Lower lobe of right lung (tissue), 2 donors: ENCODE measurements around the gene KCNC1. TPM values are rescaled to one million over a fixed set of nuclear protein-coding genes. Genes with fewer than 3 reads are reported as not detected.

Source experiments
- ATAC-seq, 2 donors: fragments of 200-7000 bp; cut with Tn5 transposase; one replicate each; pipeline ENCODE4 v1.9.1; 2020 to 2022; ENCODE audit warnings: mild to moderate bottlenecking in 2 of 2, moderate library complexity in 2 of 2
- DNase-seq: peaks from one replicate; pipeline ENCODE4 v3.0.0-alpha.2; 2020
- H3K27ac ChIP-seq: fragments of 200-600 bp; one replicate; pipeline ENCODE4 v1.8.0; 2022
- H3K27me3 ChIP-seq: fragments of 200-600 bp; one replicate; pipeline ENCODE4 v1.8.0; 2022; ENCODE audit warnings: low read depth
- H3K36me3 ChIP-seq: fragments of 200-600 bp; one replicate; pipeline ENCODE4 v1.8.0; 2022; ENCODE audit warnings: mild to moderate bottlenecking
- H3K4me1 ChIP-seq: fragments of 200-600 bp; one replicate; pipeline ENCODE4 v1.8.0; 2022
- H3K4me3 ChIP-seq: fragments of 200-600 bp; one replicate; pipeline ENCODE4 v1.8.0; 2022; ENCODE audit warnings: mild to moderate bottlenecking
- H3K9me3 ChIP-seq: fragments of 200-600 bp; one replicate; pipeline ENCODE4 v1.8.0; 2022
- intact Hi-C: fragments of 100-400 bp; cut with DNase I; formaldehyde crosslinking; loops from one replicate; pipeline ENCODE4 v1.11.0; 2022
- total RNA-seq: library from RNA; stranded (reverse); fragmentation: NEBNext Ultra II Directional; extraction: Animal tissue kit (Norgen Biotek cat#: 25700); gene quantifications from one replicate; pipeline ENCODE4 v1.2.1, GENCODE V29; 2021
- TF ChIP-seq, protein P1 (sequence below): fragments of 200-600 bp; IDR thresholded peaks from one replicate; pipeline ENCODE4 v1.8.0; 2022; ENCODE audit warnings: antibody characterized with exemption, mild to moderate bottlenecking
- donor health status: DM: no; HTN: yes; CAD: no; lungs with severe emphysema.

KCNC1 gene
- total RNA-seq, 1 donor from 2014 or later = not detected

GRCh38 chr11:17736930-17737817 is 2.6 kb downstream of the KCNC1 start:
- H3K27ac ChIP-seq = no peak overlapping the region
- TF ChIP-seq, protein P1, sequence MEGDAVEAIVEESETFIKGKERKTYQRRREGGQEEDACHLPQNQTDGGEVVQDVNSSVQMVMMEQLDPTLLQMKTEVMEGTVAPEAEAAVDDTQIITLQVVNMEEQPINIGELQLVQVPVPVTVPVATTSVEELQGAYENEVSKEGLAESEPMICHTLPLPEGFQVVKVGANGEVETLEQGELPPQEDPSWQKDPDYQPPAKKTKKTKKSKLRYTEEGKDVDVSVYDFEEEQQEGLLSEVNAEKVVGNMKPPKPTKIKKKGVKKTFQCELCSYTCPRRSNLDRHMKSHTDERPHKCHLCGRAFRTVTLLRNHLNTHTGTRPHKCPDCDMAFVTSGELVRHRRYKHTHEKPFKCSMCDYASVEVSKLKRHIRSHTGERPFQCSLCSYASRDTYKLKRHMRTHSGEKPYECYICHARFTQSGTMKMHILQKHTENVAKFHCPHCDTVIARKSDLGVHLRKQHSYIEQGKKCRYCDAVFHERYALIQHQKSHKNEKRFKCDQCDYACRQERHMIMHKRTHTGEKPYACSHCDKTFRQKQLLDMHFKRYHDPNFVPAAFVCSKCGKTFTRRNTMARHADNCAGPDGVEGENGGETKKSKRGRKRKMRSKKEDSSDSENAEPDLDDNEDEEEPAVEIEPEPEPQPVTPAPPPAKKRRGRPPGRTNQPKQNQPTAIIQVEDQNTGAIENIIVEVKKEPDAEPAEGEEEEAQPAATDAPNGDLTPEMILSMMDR = no peak
- intact Hi-C loops = no loop called here
- ATAC-seq = no peak
- no peak overlapping the region for H3K4me3 ChIP-seq
- no peaks in the 10 kb centered on the region for H3K9me3 ChIP-seq
- H3K27me3 ChIP-seq = peaks cover 82% of the 10 kb centered on the region
- peaks cover 10% of the 10 kb centered on the region for H3K4me1 ChIP-seq
- H3K36me3 ChIP-seq = no peaks in the 10 kb centered on the region
- DNase-seq = no peak

DNA sequence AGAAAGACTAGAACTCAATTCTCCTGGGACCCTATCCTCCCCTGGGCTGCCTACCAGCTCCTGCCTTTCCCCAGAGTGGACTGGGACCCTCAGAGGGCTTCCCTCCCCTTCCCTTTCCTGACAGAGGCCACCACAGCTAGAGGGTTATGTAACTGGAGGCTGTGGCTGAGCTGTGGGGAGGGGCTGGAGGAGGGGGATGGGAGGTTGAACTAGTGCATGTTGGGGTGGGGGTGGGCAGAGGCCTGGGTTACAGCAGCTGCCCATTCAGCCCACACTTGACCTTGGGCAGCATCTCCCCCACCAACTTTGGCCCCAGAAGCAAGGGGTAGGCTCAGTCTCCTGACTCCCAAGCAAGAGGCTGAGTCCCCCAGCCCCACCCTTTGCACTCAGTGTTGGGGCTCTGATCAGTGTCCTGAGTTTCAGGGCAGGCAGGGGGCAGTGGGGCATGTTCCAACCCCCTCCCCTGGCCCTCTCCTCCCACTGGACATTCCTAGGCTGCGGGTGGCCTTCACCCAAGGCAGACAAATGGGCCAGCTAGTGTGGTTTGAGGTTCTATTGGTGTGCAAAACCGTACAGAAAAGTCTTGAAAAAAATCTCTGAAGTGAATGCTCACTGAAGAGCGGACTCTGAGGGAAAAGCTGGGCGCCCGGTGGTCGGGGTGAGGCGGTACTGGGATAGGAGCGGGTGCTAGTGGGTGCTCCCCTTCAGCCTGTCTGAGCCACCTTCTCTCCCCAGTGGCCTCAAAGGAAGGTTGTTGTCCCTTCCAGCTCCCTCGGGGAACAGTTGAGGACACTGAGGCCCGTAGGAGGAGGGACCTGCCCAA is 3.8 kb downstream of the KCNC1 start:
- H3K4me1 ChIP-seq = peaks cover 10% of the 10 kb centered on the region
- no peak for DNase-seq
- H3K27ac ChIP-seq = no peak overlapping the region
- intact Hi-C loops = no loop called here
- no peaks in the 10 kb centered on the region for H3K36me3 ChIP-seq
- no peak for ATAC-seq
- TF ChIP-seq, protein P1 = no peak
- H3K27me3 ChIP-seq = peaks cover 72% of the 10 kb centered on the region
- H3K4me3 ChIP-seq = no peak overlapping the region
- H3K9me3 ChIP-seq = no peaks in the 10 kb centered on the region

DNA sequence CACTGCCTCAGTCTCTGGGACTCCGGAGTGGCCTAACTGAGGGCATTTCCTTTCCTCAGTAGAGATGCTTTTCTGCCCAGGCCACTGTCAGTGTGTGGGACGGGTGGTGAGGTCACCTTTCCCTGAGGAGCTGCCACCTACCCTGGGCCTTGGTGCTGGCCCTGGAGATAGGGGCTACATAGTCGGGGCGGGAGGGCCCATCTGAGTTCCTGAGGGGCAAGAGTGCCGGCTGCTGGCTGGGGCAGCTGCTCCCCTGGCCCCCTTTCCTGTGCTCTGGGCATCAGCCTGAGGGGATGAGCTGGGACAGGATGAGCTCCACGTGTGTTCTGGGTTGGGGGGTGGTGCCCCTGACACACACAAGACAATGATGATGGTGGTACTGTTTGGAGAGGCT is 5.4 kb downstream of the KCNC1 start:
- H3K36me3 ChIP-seq = no peaks in the 10 kb centered on the region
- ATAC-seq (no peak), DNase-seq (no peak)
- H3K27ac ChIP-seq = no peak overlapping the region
- H3K4me3 ChIP-seq = no peak overlapping the region
- intact Hi-C loops = no loop called here
- peaks cover 61% of the 10 kb centered on the region for H3K27me3 ChIP-seq
- peaks cover 5% of the 10 kb centered on the region for H3K4me1 ChIP-seq
- no peaks in the 10 kb centered on the region for H3K9me3 ChIP-seq
- TF ChIP-seq, protein P1 = no peak

GRCh38 chr11:17740649-17741235 is 6.2 kb downstream of the KCNC1 start:
- intact Hi-C loops = no loop called here
- H3K27me3 ChIP-seq = peaks cover 53% of the 10 kb centered on the region
- DNase-seq (no peak), ATAC-seq (no peak)
- TF ChIP-seq, protein P1 = no peak
- H3K9me3 ChIP-seq = no peaks in the 10 kb centered on the region
- no peak overlapping the region for H3K27ac ChIP-seq
- H3K4me3 ChIP-seq = no peak overlapping the region
- H3K36me3 ChIP-seq = no peaks in the 10 kb centered on the region
- H3K4me1 ChIP-seq = no peaks in the 10 kb centered on the region

DNA sequence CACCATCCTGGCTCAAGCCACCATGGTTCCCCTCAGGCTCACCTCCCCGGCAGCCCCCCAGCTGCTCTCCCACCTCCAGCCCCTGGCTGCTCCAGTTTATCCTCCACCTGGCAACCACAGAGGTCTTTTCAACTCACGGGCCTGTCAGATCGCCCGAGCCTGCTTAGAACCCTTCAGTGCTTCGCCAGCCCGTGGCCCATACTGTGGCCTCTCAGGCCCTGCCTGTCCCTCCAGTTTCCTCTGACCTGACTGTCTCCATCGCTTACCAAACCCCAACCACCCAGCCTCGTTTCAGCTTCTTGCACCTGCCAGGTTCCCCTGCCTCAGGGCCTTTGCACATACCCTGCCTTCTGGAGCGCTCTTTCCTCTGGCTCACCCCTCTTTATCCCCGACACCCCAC is 6.9 kb downstream of the KCNC1 start:
- DNase-seq = no peak
- peaks cover 46% of the 10 kb centered on the region for H3K27me3 ChIP-seq
- H3K4me3 ChIP-seq = no peak overlapping the region
- H3K36me3 ChIP-seq = no peaks in the 10 kb centered on the region
- no peaks in the 10 kb centered on the region for H3K9me3 ChIP-seq
- intact Hi-C loops = no loop called here
- H3K4me1 ChIP-seq = no peaks in the 10 kb centered on the region
- TF ChIP-seq, protein P1 = no peak
- ATAC-seq = no peak
- H3K27ac ChIP-seq = no peak overlapping the region
